ENCODE data around the gene PES1. TPM values are rescaled to one million over a fixed set of nuclear protein-coding genes. Genes with fewer than 3 reads are reported as not detected.
"Not testable (repeated sequence)": the region's sequence is repeated elsewhere in the genome, so short reads cannot be mapped to it uniquely, and the experiment has no call there.

The PES1 gene
- total RNA-seq, 1 donor from 2014 or later, result 168 TPM

GRCh38 chr22:30555282-30556210, 36.2 kb downstream of the PES1 start:
- Mint-ChIP-seq H3K9me3 (no peaks in the 10 kb centered on the region), H3K4me1 (ENCODE audit: low read depth) (no peaks in the 10 kb centered on the region), H3K27ac (no peak overlapping the region), H3K27me3 (ENCODE audit: insufficient read depth) (no peaks in the 10 kb centered on the region), H3K4me3 (no peak overlapping the region), H3K36me3 (ENCODE audit: low read depth) (no peaks in the 10 kb centered on the region)
- DNase-seq (ENCODE audit: low spot score), result no peak
- intact Hi-C loops (cut with micrococcal nuclease), result no loop called here

DNA sequence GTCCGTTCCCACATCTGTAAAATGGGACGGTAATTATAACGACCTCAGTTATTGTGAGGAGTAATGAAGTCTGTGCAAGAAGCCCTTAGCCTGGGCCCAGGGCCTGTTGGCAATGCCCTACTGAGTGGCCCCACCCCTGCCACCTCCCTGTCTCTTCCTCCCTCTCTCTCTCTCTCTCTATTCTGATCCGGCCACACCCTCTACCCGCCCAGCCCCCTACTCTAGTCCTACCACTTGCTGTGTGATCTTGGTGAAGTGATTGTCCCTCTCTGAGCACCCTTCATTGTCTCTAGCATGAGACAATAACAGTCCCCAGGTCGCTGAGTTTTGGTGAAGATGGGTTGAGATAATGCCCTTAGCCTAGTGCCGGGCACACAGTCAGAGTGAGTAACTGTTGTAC, 37.7 kb downstream of the PES1 start:
- H3K27me3 Mint-ChIP-seq (ENCODE audit: insufficient read depth), result no peaks in the 10 kb centered on the region
- H3K9me3 Mint-ChIP-seq, result no peaks in the 10 kb centered on the region
- intact Hi-C loops (cut with micrococcal nuclease), result no loop called here
- H3K4me1 Mint-ChIP-seq (ENCODE audit: low read depth), result no peaks in the 10 kb centered on the region
- H3K4me3 Mint-ChIP-seq, result no peak overlapping the region
- no peak for DNase-seq (ENCODE audit: low spot score)
- H3K27ac Mint-ChIP-seq, result no peak overlapping the region
- H3K36me3 Mint-ChIP-seq (ENCODE audit: low read depth), result no peaks in the 10 kb centered on the region

- no peaks in the 10 kb centered on the region for H3K27me3 Mint-ChIP-seq (ENCODE audit: insufficient read depth)
Measured at GRCh38 chr22:30552719-30553118, 39.0 kb downstream of the PES1 start.

GRCh38 chr22:30551813-30552212, 39.9 kb downstream of the PES1 start:
- H3K27me3 Mint-ChIP-seq (ENCODE audit: insufficient read depth); H3K27ac Mint-ChIP-seq: not testable (repeated sequence)

More at GRCh38 chr22:30552719-30553118, 39.0 kb downstream of the PES1 start:
- Mint-ChIP-seq H3K27ac (no peak overlapping the region), H3K9me3 (no peaks in the 10 kb centered on the region), H3K4me1 (ENCODE audit: low read depth) (no peaks in the 10 kb centered on the region), H3K4me3 (no peak overlapping the region), H3K36me3 (ENCODE audit: low read depth) (no peaks in the 10 kb centered on the region)
- no peak for DNase-seq (ENCODE audit: low spot score)
- intact Hi-C loops (cut with micrococcal nuclease), result no loop called here

DNA sequence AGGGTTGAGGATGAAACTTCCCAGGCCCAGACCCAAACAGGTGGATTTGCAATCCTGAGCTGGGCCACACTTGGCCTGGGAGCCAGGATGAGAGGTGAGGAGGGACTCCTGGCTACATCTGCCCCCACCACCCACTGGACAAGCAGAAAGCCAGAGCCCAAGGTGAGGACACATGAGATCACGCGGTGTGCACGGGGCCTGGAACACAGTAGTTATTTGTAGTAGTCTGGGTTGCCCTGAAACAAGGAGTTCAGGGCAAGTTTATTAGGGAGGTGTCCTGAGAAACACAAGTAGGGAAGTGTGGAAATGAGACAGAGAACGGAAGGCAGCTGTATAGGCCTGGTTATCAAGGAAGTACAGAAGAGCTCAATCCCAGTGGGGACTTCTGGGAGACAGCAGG, 44.5 kb downstream of the PES1 start:
- no peaks in the 10 kb centered on the region for H3K9me3 Mint-ChIP-seq
- intact Hi-C loops (cut with micrococcal nuclease), result no loop called here

More at GRCh38 chr22:30551813-30552212, 39.9 kb downstream of the PES1 start:
- H3K36me3 Mint-ChIP-seq (ENCODE audit: low read depth); DNase-seq (ENCODE audit: low spot score); H3K4me3 Mint-ChIP-seq; H3K9me3 Mint-ChIP-seq; H3K4me1 Mint-ChIP-seq (ENCODE audit: low read depth); intact Hi-C loops (cut with micrococcal nuclease): not testable (repeated sequence)

GRCh38 chr22:30546616-30547015, 45.1 kb downstream of the PES1 start, which contains the start of gene SEC14L6:
TSS of gene SEC14L6 (minus strand) at chr22:30546741. CDS start at chr22:30546682, 59 bp downstream.
- H3K4me3 Mint-ChIP-seq, result no peak within 1 kb of the TSS
- intact Hi-C loops (cut with micrococcal nuclease), result no loop called here
- no peaks in the 10 kb centered on the region for H3K4me1 Mint-ChIP-seq (ENCODE audit: low read depth)
- H3K27me3 Mint-ChIP-seq (ENCODE audit: insufficient read depth), result peaks cover 18% of the 10 kb centered on the region
- H3K36me3 Mint-ChIP-seq (ENCODE audit: low read depth), result no peaks in the 10 kb centered on the region
- H3K27ac Mint-ChIP-seq, result no peak within 1 kb of the TSS
- no peaks in the 10 kb centered on the region for H3K9me3 Mint-ChIP-seq
- DNase-seq (ENCODE audit: low spot score), result no peak

More for the DNA sequence above, 44.5 kb downstream of the PES1 start:
- Mint-ChIP-seq H3K36me3 (ENCODE audit: low read depth) (no peaks in the 10 kb centered on the region), H3K4me3 (no peak overlapping the region), H3K4me1 (ENCODE audit: low read depth) (no peaks in the 10 kb centered on the region), H3K27ac (no peak overlapping the region), H3K27me3 (ENCODE audit: insufficient read depth) (peaks cover 14% of the 10 kb centered on the region)
- DNase-seq (ENCODE audit: low spot score), result no peak

DNA sequence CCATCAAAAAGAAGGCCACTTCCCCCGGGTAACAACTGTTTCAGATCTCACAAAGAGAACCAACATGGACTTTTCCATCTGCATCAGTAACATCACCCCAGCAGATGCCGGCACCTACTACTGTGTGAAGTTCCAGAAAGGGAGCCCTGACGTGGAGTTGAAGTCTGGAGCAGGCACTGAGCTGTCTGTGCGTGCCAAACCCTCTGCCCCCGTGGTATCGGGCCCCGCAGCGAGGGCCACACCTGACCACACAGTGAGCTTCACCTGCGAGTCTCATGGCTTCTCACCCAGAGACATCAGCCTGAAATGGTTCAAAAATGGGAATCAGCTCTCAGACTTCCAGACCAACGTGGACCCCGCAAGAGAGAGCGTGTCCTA, 48.9 kb downstream of the PES1 start:
- Mint-ChIP-seq H3K9me3 (no peaks in the 10 kb centered on the region), H3K36me3 (ENCODE audit: low read depth) (no peaks in the 10 kb centered on the region), H3K27ac (no peak overlapping the region), H3K4me1 (ENCODE audit: low read depth) (no peaks in the 10 kb centered on the region), H3K27me3 (ENCODE audit: insufficient read depth) (peaks cover 31% of the 10 kb centered on the region), H3K4me3 (no peak overlapping the region)
- no peak for DNase-seq (ENCODE audit: low spot score)
- intact Hi-C loops (cut with micrococcal nuclease), result no loop called here

DNA sequence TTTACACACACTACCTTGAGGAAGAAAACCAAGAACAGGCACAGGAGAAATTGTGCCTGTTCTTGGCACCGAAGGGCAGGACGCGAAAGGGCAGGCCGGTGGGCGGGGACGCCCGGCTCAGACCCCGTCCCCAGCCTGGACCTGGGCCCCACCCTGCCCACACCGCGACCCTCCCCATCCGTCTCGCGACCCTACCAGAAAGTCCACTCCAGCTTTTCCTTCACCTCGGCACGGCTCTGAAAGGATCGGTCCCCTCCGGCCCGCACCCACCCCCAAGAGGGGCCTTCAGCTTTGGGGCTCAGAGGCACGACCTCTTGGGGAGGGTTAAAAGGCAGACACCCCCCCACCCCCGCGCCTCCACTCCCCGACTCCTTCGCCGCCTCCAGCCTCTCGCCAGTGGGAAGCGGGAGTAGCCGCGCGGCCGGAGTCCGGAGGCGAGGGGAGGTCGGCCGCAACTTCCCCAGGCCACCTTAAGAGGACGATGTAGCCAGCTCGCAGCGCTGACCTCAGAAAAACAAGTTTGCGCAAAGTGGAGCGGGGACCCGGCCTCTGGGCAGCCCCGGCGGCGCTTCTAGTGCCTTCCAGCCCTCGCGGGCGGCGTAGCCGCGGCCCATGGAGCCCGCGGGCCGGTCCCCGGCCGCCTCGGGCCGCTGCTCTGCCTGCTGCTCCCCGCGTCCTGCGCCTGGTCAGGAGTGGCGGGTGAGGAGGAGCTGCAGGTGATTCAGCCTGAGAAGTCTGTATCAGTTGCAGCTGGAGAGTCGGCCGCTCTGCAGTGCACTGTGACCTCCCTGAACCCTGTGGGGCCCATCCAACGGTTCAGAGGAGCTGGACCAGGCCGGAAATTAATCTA, 49.5 kb downstream of the PES1 start:
- no peak for DNase-seq (ENCODE audit: low spot score)
- no peaks in the 10 kb centered on the region for H3K4me1 Mint-ChIP-seq (ENCODE audit: low read depth)
- no peaks in the 10 kb centered on the region for H3K36me3 Mint-ChIP-seq (ENCODE audit: low read depth)
- H3K9me3 Mint-ChIP-seq, result no peaks in the 10 kb centered on the region
- intact Hi-C loops (cut with micrococcal nuclease), result no loop called here
- H3K27me3 Mint-ChIP-seq (ENCODE audit: insufficient read depth), result peaks cover 31% of the 10 kb centered on the region
- H3K27ac Mint-ChIP-seq, result no peak overlapping the region
- no peak overlapping the region for H3K4me3 Mint-ChIP-seq

DNA sequence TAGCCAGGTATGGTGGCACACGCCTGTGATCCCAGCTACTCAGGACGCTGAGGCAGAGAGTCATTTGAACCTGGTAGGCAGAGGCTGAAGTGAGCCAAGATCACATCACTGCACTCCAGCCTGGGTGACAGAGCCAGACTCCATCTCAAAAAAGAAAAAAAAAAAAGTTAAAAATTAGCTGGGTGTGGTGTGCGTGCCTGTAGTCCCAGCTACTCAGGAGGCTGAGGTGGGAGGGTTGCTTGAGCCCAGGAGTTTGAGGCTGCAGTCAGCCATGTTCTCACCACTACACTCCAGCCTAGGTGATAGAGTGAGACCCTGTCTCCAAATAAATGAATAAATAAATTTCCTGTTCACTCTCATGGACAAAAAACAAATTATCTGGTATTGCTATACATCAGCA, 50.2 kb downstream of the PES1 start:
- H3K4me3 Mint-ChIP-seq; H3K9me3 Mint-ChIP-seq; H3K27ac Mint-ChIP-seq; H3K4me1 Mint-ChIP-seq (ENCODE audit: low read depth); intact Hi-C loops (cut with micrococcal nuclease); H3K36me3 Mint-ChIP-seq (ENCODE audit: low read depth); DNase-seq (ENCODE audit: low spot score): not testable (repeated sequence)
- H3K27me3 Mint-ChIP-seq (ENCODE audit: insufficient read depth), result peaks cover 31% of the 10 kb centered on the region

- Mint-ChIP-seq H3K4me1 (ENCODE audit: low read depth) (peaks cover 5% of the 10 kb centered on the region), H3K27me3 (ENCODE audit: insufficient read depth) (peaks cover 29% of the 10 kb centered on the region), H3K36me3 (ENCODE audit: low read depth) (no peaks in the 10 kb centered on the region), H3K9me3 (no peaks in the 10 kb centered on the region), H3K4me3 (no peak overlapping the region), H3K27ac (no peak overlapping the region)
- intact Hi-C loops (cut with micrococcal nuclease), result no loop called here
- DNase-seq (ENCODE audit: low spot score), result no peak
Measured at GRCh38 chr22:30539368-30539767, 52.3 kb downstream of the PES1 start.

- H3K36me3 Mint-ChIP-seq (ENCODE audit: low read depth), result no peaks in the 10 kb centered on the region
- intact Hi-C loops (cut with micrococcal nuclease), result no loop called here
Measured at GRCh38 chr22:30538280-30538679, 53.4 kb downstream of the PES1 start.

DNA sequence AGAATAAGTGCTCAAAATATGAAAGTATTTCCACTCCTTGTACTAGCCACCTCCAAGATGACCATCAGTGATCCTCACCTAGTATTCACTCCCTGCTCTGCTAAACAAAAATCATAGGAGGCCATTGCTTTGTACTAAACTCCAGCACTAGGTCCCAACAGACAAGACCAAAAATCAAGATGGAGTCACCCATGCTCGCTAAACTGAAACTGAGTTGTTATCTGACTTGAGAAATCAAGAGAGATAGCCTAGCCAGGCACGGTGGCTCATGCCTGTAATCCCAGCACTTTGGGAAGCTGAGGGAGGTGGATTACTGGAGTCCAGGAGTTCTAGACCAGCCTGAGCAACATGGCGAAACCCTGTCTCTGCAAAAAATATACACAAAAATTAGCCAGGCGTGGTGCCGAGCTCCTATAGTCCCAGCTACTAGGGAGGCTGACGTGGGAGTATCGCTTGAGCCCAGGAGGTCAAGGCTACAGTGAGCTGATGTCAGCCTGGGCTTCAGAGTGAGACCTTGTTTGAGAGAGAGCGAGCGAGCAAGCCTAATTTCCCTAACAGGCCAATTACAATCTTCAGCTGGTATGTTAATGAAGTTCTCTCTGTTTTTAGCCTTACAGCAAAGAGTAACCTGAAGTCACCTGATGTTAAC, 54.5 kb downstream of the PES1 start:
- no peak for DNase-seq (ENCODE audit: low spot score)
- Mint-ChIP-seq H3K27ac (no peak overlapping the region), H3K36me3 (ENCODE audit: low read depth) (no peaks in the 10 kb centered on the region), H3K27me3 (ENCODE audit: insufficient read depth) (peaks cover 17% of the 10 kb centered on the region), H3K4me3 (no peak overlapping the region), H3K9me3 (no peaks in the 10 kb centered on the region), H3K4me1 (ENCODE audit: low read depth) (peaks cover 5% of the 10 kb centered on the region)
- intact Hi-C loops (cut with micrococcal nuclease), result no loop called here

More at GRCh38 chr22:30538280-30538679, 53.4 kb downstream of the PES1 start:
- no peak overlapping the region for H3K4me3 Mint-ChIP-seq
- no peak overlapping the region for H3K27ac Mint-ChIP-seq
- H3K27me3 Mint-ChIP-seq (ENCODE audit: insufficient read depth), result peaks cover 25% of the 10 kb centered on the region
- peaks cover 5% of the 10 kb centered on the region for H3K4me1 Mint-ChIP-seq (ENCODE audit: low read depth)
- no peak for DNase-seq (ENCODE audit: low spot score)
- H3K9me3 Mint-ChIP-seq, result no peaks in the 10 kb centered on the region
